ENCODE data around the gene GDI1.

Gene GDI1

DNA sequence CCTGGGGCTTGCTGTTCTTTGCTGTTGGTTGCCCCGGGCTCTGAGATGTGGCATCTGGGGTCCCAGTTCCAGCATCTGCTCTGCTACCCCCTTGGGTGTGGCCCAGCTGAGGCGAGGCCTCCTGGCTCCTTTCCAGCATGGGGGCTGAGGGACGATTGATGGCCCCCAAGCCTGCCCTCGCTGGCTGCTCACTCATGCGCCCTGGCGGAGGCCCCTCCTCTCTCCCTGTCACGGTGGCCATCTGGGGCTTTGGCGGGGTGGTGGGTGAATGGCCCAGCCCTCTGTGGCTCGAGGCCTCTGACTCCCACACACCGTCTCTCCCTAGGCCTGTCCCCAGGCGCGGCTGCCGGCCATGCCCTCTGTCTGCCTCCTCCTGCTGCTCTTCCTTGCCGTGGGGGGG, 22.9 kb downstream of the GDI1 start:
- DNase-seq (ENCODE audit: low read depth in 1 of 2, low spot score in 1 of 2): no peak

GRCh38 chrX:154460326-154460725, 23.4 kb downstream of the GDI1 start:
- DNase-seq (ENCODE audit: low read depth in 1 of 2, low spot score in 1 of 2): no peak

GRCh38 chrX:154462396-154462795, 25.4 kb downstream of the GDI1 start:
- no peak for DNase-seq (ENCODE audit: low read depth in 1 of 2, low spot score in 1 of 2)

DNA sequence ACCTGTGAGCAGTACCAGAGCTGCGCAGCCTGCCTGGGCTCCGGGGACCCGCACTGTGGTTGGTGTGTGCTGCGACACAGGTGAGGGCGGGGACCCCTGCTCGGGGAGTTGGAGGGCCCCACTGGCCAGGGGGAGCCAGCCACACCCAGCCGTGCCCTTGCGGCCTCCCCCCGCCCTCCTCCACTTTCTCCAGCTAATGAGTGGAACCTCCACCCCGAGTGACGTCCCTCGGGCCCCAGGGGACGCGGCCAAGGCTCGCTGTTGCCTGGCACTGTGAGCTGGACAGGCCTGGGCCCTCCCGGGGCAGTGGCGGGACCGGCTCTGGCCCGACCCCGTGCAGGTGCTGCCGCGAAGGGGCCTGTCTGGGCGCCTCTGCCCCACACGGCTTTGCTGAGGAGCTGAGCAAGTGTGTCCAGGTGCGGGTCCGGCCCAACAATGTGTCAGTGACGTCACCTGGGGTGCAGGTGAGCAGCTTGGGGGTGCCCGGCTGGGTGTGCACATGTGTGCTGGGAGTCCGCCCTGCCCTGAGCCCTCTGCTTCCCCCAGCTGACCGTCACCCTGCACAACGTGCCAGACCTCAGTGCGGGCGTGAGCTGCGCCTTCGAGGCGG, 26.8 kb downstream of the GDI1 start:
- no peak for DNase-seq (ENCODE audit: low read depth in 1 of 2, low spot score in 1 of 2)

DNA sequence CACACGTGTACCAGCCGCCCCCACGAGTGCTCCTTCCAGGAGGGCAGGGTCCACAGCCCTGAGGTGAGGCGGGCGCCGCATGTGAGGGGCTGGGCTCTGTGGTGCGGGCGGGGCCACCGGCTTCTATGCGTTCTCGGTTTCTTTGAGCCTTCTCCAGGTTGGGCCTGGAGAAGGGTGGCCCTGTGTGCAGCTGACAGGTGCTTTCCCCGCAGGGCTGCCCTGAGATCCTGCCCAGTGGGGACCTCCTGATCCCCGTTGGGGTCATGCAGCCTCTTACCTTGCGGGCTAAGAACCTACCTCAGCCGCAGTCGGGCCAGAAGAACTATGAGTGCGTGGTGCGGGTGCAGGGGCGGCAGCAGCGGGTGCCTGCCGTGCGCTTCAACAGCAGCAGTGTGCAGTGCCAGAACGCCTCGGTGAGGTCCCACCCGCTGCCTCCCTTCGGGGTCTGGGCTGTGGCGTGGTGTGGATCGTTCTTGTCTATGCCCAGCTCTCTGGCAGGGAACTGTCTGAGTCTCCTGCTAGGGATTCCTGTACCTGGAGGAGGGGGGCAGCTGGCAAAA, 27.9 kb downstream of the GDI1 start:
- DNase-seq (ENCODE audit: low read depth in 1 of 2, low spot score in 1 of 2): no peak

- DNase-seq (ENCODE audit: low read depth in 1 of 2, low spot score in 1 of 2): no peak
These were observed 28.6 kb downstream of the GDI1 start for GRCh38 chrX:154465601-154466000.

DNA sequence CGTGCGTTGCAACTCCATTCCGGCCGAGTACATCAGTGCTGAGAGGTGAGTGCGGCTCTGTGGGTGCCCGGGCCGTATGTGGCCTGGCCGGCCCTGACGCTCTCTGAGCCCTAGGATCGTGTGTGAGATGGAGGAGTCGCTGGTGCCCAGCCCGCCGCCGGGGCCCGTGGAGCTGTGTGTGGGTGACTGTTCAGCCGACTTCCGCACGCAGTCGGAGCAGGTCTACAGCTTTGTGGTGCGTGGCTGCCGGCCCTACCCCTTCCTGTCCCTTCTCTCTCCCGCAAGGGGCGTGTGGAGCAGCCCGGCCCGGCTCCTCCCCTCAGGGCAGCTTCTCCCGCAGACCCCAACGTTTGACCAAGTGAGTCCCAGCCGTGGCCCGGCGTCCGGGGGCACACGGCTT, 29.1 kb downstream of the GDI1 start:
- DNase-seq (ENCODE audit: low read depth in 1 of 2, low spot score in 1 of 2): no peak

DNA sequence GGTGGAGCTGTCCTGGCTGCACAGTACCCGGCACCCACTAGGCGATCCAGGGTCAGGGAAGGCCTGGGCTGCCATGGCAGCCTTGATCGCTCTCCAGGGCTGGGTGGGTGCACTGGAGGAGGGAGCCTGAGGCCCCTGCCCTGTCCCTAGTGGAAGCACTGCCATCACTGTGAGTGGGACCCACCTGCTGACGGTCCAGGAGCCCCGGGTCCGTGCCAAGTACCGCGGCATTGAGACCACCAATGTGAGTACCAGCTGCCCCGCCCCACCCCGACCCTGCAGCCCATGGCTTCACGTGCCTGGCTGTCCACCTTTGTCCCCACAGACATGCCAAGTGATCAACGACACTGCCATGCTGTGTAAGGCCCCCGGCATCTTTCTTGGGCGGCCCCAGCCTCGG, 30.0 kb downstream of the GDI1 start:
- no peak for DNase-seq (ENCODE audit: low read depth in 1 of 2, low spot score in 1 of 2)

GRCh38 chrX:154467556-154467955, 30.6 kb downstream of the GDI1 start:
- DNase-seq (ENCODE audit: low read depth in 1 of 2, low spot score in 1 of 2): no peak

- DNase-seq (ENCODE audit: low read depth in 1 of 2, low spot score in 1 of 2): no peak
These were observed 31.3 kb downstream of the GDI1 start for GRCh38 chrX:154468217-154468616.

- DNase-seq (ENCODE audit: low read depth in 1 of 2, low spot score in 1 of 2): no peak
These were observed 32.2 kb downstream of the GDI1 start for GRCh38 chrX:154469114-154469513.

- DNase-seq (ENCODE audit: low read depth in 1 of 2, low spot score in 1 of 2): no peak
These were observed 32.9 kb downstream of the GDI1 start for GRCh38 chrX:154469880-154470279.

DNA sequence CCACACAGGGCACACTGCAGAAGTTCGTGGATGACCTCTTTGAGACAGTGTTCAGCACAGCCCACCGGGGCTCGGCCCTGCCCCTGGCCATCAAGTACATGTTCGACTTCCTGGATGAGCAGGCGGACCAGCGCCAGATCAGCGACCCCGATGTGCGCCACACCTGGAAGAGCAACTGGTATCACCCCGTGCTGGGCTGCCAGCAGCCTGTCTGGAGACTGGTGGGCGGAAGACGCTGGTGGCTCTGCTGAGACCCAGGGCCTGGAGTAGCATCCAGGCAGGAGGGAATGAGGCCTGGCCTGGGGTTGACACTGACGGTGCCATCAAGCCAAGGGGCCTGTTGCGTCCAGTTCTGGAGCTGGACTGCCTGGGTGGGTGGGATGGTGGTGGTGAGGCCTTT, 33.5 kb downstream of the GDI1 start:
- DNase-seq (ENCODE audit: low read depth in 1 of 2, low spot score in 1 of 2): no peak

DNA sequence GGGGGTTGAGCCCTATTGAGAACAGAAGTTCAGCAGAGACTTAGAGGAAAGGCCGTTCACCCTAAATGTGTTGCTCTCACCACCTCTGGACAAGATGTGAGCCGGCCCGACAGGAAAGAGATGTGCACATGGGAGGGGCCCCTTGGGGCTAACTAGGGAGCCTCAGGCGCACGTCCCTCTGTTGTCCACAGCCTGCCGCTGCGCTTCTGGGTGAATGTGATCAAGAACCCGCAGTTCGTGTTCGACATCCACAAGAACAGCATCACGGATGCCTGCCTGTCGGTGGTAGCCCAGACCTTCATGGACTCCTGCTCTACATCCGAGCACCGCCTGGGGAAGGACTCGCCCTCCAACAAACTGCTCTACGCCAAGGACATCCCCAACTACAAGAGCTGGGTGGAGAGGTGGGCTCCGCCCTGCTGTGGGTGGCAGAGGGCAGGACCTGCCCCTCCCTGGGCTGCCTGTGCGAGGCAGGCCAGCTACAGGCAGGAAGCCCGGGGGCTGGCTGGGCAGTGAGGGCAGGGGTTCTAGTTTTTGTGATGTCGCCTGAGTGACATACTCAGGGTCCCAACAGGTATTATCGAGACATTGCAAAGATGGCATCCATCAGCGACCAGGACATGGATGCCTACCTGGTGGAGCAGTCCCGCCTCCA, 34.1 kb downstream of the GDI1 start:
- DNase-seq (ENCODE audit: low read depth in 1 of 2, low spot score in 1 of 2): no peak

DNA sequence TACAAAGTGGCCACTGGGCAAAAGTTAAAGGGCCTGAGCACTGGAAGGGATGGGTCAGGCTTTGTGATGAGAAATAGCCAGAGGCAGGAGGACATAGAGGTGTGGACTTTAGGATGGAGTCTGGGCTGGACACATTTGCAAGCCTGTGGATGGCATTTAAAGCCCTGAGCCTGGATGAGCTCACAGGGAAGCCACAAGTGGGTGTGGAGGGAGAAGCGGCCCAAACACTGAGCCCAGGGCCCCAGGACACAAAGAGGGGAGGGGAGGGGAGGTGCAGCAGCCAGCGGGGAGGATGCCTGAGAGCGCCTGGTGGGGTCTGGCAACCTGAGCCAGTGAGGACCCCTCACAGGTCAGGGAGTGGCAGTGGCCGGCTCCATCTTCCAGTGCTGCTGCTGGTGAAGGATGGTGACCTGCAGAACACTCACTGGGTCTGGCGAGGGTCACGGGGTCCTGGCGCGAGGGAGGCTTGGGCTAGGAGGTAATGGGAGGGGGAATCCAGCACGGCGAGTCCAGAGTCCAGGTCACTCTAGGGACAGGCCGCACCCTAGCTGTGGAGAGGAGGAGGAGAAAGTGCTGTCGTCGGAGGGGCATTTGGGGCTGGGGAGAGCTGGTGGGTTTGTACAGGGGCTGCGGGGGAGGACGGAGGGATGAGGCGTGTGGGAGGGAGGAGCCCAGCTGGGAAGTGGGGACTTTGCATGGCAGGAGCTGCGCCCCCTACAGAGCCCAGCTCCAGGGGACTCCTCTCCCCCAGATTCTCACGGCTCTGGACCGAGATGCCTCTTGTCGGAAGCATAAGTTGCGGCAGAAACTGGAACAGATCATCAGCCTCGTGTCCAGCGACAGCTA, 35.1 kb downstream of the GDI1 start:
- DNase-seq (ENCODE audit: low read depth in 1 of 2, low spot score in 1 of 2): no peak

- no peak for DNase-seq (ENCODE audit: low read depth in 1 of 2, low spot score in 1 of 2)
These were observed 36.0 kb downstream of the GDI1 start for GRCh38 chrX:154472685-154473632.

- no peak for DNase-seq (ENCODE audit: low read depth in 1 of 2, low spot score in 1 of 2)
These were observed 36.7 kb downstream of the GDI1 start for GRCh38 chrX:154473683-154474082.

DNA sequence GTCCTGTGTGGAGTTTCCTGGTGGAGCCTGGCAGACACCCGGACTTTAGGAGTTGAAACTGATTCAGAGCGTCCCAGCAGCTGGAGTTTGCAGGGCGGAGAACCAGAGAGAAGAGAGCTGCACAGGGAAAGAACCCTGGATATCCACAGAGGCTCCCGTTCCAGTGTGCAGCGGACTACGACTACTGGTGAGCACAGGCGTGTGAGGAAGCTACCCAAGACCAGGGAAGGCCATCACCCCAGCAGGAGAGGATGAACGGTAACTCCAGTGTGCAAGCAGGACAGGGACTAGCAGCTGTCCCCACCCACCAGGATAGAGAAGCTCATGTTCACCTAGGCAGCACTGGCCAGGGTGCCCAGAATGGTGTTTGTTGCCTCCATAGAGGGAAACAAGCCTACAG, 39.9 kb downstream of the GDI1 start:
- no peak for DNase-seq (ENCODE audit: low read depth in 1 of 2, low spot score in 1 of 2)

DNA sequence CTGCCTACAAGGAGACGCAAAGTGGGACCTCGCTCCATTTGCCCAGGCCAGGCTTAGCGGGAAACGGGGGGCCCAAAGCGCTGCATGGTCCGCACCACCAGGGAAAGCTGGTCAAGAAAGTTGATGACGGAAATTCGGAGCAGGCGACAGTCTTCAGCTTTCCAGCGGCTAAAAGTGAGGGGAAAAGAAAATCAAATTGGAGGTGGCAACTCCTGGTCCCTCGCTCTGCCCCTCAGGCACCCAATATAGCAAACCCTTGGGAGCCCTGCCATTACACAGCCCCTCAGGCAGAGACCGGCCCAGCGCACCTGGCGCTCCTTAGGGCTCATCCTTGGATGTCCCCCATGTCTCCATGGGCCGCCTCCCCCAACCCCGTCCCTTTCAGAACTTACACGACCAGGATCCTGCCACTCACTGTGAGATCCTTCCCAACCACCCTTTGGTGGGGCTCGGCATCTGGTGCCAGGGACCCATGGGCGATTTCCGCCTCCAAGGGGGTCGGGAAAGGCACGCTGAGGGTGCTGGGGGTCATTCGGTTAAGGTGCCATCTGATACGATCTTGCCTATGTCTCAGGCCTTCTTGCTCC, 41.0 kb downstream of the GDI1 start:
- DNase-seq (ENCODE audit: low read depth in 1 of 2, low spot score in 1 of 2): no peak

Data from stimulated activated CD4-positive, alpha-beta T cell treated with anti-CD3 and anti-CD28 coated beads, Interleukin-15, amount 100 ng/mL, for 1 hour (primary cell).